MM.1S (cell line): ENCODE results near the gene ZNF345.

ENCODE experiments used
- DNase-seq: peaks from one replicate; pipeline ENCODE4 v3.0.0-alpha.2; 2015
- H2AFZ ChIP-seq: fragments of 300-600 bp; sonication (generic); 2 replicates; pipeline ENCODE4 v1.6.0; 2016; ENCODE audit warnings: antibody characterized with exemption, low read length
- H3F3A ChIP-seq: fragments of 300-600 bp; sonication (generic); 2 replicates; pipeline ENCODE4 v1.6.1; 2016; ENCODE audit warnings: mild to moderate bottlenecking, antibody characterized with exemption, low read length, moderate library complexity, mixed read lengths; ENCODE audit not compliant: insufficient read depth
- H3K27ac ChIP-seq: fragments of 300-600 bp; sonication (generic); 2 replicates; pipeline ENCODE4 v1.5.1; 2016; ENCODE audit warnings: mild to moderate bottlenecking, low read length
- H3K27me3 ChIP-seq: fragments of 300-600 bp; sonication (generic); replicated peaks from 2 replicates; pipeline ENCODE4 v1.6.0; 2016; ENCODE audit warnings: low read length; ENCODE audit not compliant: insufficient read depth
- H3K36me3 ChIP-seq: fragments of 300-600 bp; sonication (generic); replicated peaks from 2 replicates; pipeline ENCODE4 v1.6.1; 2016; ENCODE audit warnings: mild to moderate bottlenecking, low read length, mixed read lengths; ENCODE audit not compliant: insufficient read depth
- H3K4me1 ChIP-seq: fragments of 300-600 bp; sonication (generic); 2 replicates; pipeline ENCODE4 v1.6.1; 2016; ENCODE audit warnings: low read length, mixed read lengths
- H3K4me2 ChIP-seq: fragments of 300-600 bp; sonication (generic); 2 replicates; pipeline ENCODE4 v1.6.0; 2016; ENCODE audit warnings: low read depth, low read length
- H3K4me3 ChIP-seq: fragments of 300-600 bp; sonication (generic); 2 replicates; pipeline ENCODE4 v1.5.1; 2016; ENCODE audit warnings: low read length, mixed read lengths
- H3K79me2 ChIP-seq: fragments of 300-600 bp; sonication (generic); 2 replicates; pipeline ENCODE4 v1.6.1; 2016; ENCODE audit warnings: mixed run types, low read length, mixed read lengths
- H3K9ac ChIP-seq: fragments of 300-600 bp; sonication (generic); 2 replicates; pipeline ENCODE4 v1.6.1; 2016; ENCODE audit warnings: low read length, mixed read lengths
- H3K9me2 ChIP-seq: fragments of 300-600 bp; sonication (generic); replicated peaks from 2 replicates; pipeline ENCODE4 v1.6.1; 2016; ENCODE audit warnings: mild to moderate bottlenecking, low read length, mixed read lengths; ENCODE audit not compliant: insufficient read depth
- H3K9me3 ChIP-seq: fragments of 300-600 bp; sonication (generic); replicated peaks from 2 replicates; pipeline ENCODE4 v1.6.1; 2016; ENCODE audit warnings: mild to moderate bottlenecking, low read length, mixed read lengths; ENCODE audit not compliant: insufficient read depth
- H4K20me1 ChIP-seq: fragments of 300-600 bp; sonication (generic); 2 replicates; pipeline ENCODE4 v1.6.1; 2016; ENCODE audit warnings: mild to moderate bottlenecking, low read length, moderate library complexity, mixed read lengths; ENCODE audit not compliant: insufficient read depth
- CTCF ChIP-seq: fragments of 300-600 bp; sonication (generic); IDR thresholded peaks from 2 replicates; pipeline ENCODE4 v1.5.1; 2016; ENCODE audit warnings: antibody characterized with exemption, low read length, mixed read lengths
- EZH2 ChIP-seq: fragments of 300-600 bp; sonication (generic); optimal IDR thresholded peaks from 2 replicates; pipeline ENCODE3; 2017; ENCODE audit warnings: low read depth, mild to moderate bottlenecking, antibody characterized with exemption, low read length, mixed read lengths
- EZH2phosphoT487 ChIP-seq: fragments of 300-600 bp; sonication (generic); IDR thresholded peaks from 2 replicates; pipeline ENCODE4 v1.6.1; 2018; ENCODE audit warnings: antibody characterized with exemption, low read length

Gene ZNF345

GRCh38 chr19:36849701-36850558 is 746 bp upstream of the ZNF345 start:
- Histone ChIP-seq H3K27me3 (no peaks in the 10 kb centered on the region), H3K79me2 (no peaks in the 10 kb centered on the region)

GRCh38 chr19:36851898-36852297 is 1.2 kb downstream of the ZNF345 start:
- Histone ChIP-seq H3K9ac (no peak overlapping the region), H3K4me3 (no peak overlapping the region), H3K27me3 (no peaks in the 10 kb centered on the region), H3K4me2 (peak overlapping the region; percentile 59; the same call in 1 of the 2 replicates), H2AFZ (no peak overlapping the region), H3F3A (no peaks in the 10 kb centered on the region), H3K4me1 (no peaks in the 10 kb centered on the region), H4K20me1 (no peaks in the 10 kb centered on the region), H3K27ac (no peak overlapping the region), H3K79me2 (no peaks in the 10 kb centered on the region), H3K9me3 (no peaks in the 10 kb centered on the region), H3K9me2 (no peaks in the 10 kb centered on the region), H3K36me3 (no peaks in the 10 kb centered on the region)
- DNase-seq = no peak
- TF ChIP-seq EZH2phosphoT487 (no peak), EZH2 (no peak), CTCF (no peak)

More at GRCh38 chr19:36849701-36850558, 746 bp upstream of the ZNF345 start:
- H3K9ac ChIP-seq = no peak overlapping the region
- peak overlapping the region; percentile 92 for H2AFZ ChIP-seq
- DNase-seq = peak; percentile 64
- no peaks in the 10 kb centered on the region for H3K4me1 ChIP-seq
- peak overlapping the region; percentile 59; the same call in 1 of the 2 replicates for H3K4me2 ChIP-seq
- TF ChIP-seq EZH2phosphoT487 (no peak), EZH2 (no peak), CTCF (no peak)
- H3K4me3 ChIP-seq = peak overlapping the region; percentile 66
- H4K20me1 ChIP-seq = no peaks in the 10 kb centered on the region
- no peaks in the 10 kb centered on the region for H3F3A ChIP-seq
- H3K27ac ChIP-seq = no peak overlapping the region
- no peaks in the 10 kb centered on the region for H3K9me3 ChIP-seq
- no peaks in the 10 kb centered on the region for H3K36me3 ChIP-seq
- H3K9me2 ChIP-seq = no peaks in the 10 kb centered on the region

- Histone ChIP-seq H3K27me3 (no peaks in the 10 kb centered on the region), H3K9me2 (no peaks in the 10 kb centered on the region), H2AFZ (no peak overlapping the region), H3K4me2 (no peak overlapping the region), H3K4me3 (no peak overlapping the region), H4K20me1 (no peaks in the 10 kb centered on the region), H3K4me1 (no peaks in the 10 kb centered on the region), H3K79me2 (no peaks in the 10 kb centered on the region), H3K9ac (no peak overlapping the region), H3F3A (no peaks in the 10 kb centered on the region), H3K9me3 (no peaks in the 10 kb centered on the region), H3K36me3 (no peaks in the 10 kb centered on the region), H3K27ac (no peak overlapping the region)
- no peak for TF ChIP-seq CTCF
- TF ChIP-seq EZH2phosphoT487 = no peak
- TF ChIP-seq EZH2 = no peak
- DNase-seq = no peak
Measured at GRCh38 chr19:36876993-36877938, 26.6 kb downstream of the ZNF345 start.
